ENCODE data around the gene ARL13B.

DNA sequence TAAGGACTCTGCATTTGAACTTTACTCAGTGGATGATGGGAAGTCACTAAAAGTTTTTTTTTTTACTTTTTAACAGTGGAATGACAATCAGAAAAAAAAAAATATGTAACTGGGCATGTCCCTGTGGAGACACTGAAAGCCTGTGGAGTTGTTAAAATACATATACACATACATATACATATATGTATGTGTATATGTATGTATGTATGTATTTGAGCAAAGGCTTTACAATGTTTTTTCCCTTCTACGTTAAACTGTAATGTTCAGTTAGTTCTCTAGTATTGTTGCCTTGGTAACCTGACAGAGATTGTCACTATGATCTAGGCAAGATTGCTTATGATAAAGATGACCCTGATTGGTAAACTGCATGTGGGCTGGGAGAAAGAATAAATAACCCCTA lies 113.2 kb downstream of the ARL13B start:
- TF ChIP-seq, protein P1, sequence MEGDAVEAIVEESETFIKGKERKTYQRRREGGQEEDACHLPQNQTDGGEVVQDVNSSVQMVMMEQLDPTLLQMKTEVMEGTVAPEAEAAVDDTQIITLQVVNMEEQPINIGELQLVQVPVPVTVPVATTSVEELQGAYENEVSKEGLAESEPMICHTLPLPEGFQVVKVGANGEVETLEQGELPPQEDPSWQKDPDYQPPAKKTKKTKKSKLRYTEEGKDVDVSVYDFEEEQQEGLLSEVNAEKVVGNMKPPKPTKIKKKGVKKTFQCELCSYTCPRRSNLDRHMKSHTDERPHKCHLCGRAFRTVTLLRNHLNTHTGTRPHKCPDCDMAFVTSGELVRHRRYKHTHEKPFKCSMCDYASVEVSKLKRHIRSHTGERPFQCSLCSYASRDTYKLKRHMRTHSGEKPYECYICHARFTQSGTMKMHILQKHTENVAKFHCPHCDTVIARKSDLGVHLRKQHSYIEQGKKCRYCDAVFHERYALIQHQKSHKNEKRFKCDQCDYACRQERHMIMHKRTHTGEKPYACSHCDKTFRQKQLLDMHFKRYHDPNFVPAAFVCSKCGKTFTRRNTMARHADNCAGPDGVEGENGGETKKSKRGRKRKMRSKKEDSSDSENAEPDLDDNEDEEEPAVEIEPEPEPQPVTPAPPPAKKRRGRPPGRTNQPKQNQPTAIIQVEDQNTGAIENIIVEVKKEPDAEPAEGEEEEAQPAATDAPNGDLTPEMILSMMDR (IDR thresholded peaks at IDR 0.05; ENCODE audit: extremely low read depth in 1 of 2, insufficient read depth in 1 of 2, low read depth in 1 of 2, low read length in 2 of 2): no peak
- TF ChIP-seq MYC (IDR thresholded peaks at IDR 0.05; ENCODE audit: low read depth, low read length): no peak
- TF ChIP-seq EZH2 (IDR thresholded peaks at IDR 0.05; ENCODE audit: borderline replicate concordance, low read depth, low read length, severe bottlenecking): no peak
- no peak for TF ChIP-seq POLR2A (IDR thresholded peaks at IDR 0.05; ENCODE audit: low read depth, low read length)
- TF ChIP-seq POLR2AphosphoS5 (IDR thresholded peaks at IDR 0.05; ENCODE audit: insufficient read depth, low read depth, low read length): no peak
